Stimulated activated memory B cell treated with anti-CD40 and anti-IgM and Interleukin-4, amounts not matched to agents 10 μg/mL and 1 μg/mL and 100 μg/mL, for 72 hours (primary cell): ENCODE data around the gene RHEB.

ENCODE experiments used
- ATAC-seq: fragments of 150-1000 bp; cut with Tn5 transposase; 2 replicates; pipeline ENCODE4 v1.10.0; 2021
- H3K27ac Mint-ChIP-seq: one replicate; pipeline ENCODE4 v1.8.0; 2022; ENCODE audit warnings: mild to moderate bottlenecking, mixed read lengths
- H3K27me3 Mint-ChIP-seq: one replicate; pipeline ENCODE4 v1.8.0; 2022; ENCODE audit warnings: mixed read lengths
- H3K36me3 Mint-ChIP-seq: one replicate; pipeline ENCODE4 v1.8.0; 2022; ENCODE audit warnings: mixed read lengths
- H3K4me1 Mint-ChIP-seq: one replicate; pipeline ENCODE4 v1.8.0; 2022; ENCODE audit warnings: mixed read lengths
- H3K4me3 Mint-ChIP-seq: one replicate; pipeline ENCODE4 v1.8.0; 2022; ENCODE audit warnings: mild to moderate bottlenecking, moderate library complexity, mixed read lengths
- H3K9me3 Mint-ChIP-seq: one replicate; pipeline ENCODE4 v1.8.0; 2022; ENCODE audit warnings: mixed read lengths

The RHEB gene

GRCh38 chr7:151442776-151443496 is 76.8 kb downstream of the RHEB start:
- H3K27ac Mint-ChIP-seq = no peak overlapping the region
- ATAC-seq = no peak
- H3K4me3 Mint-ChIP-seq = no peak overlapping the region
- H3K27me3 Mint-ChIP-seq = peaks cover 58% of the 10 kb centered on the region
- no peaks in the 10 kb centered on the region for H3K9me3 Mint-ChIP-seq
- H3K36me3 Mint-ChIP-seq = no peaks in the 10 kb centered on the region
- peaks cover 19% of the 10 kb centered on the region for H3K4me1 Mint-ChIP-seq

- peaks cover 19% of the 10 kb centered on the region for H3K4me1 Mint-ChIP-seq
- ATAC-seq = no peak
These were observed 78.8 kb downstream of the RHEB start for GRCh38 chr7:151440799-151441445.

GRCh38 chr7:151439855-151440798 is 79.6 kb downstream of the RHEB start, which contains the start of gene CRYGN:
CRYGN (minus strand) TSS chr7:151440141; CDS start chr7:151439917, 224 bp downstream.
- peak within 1 kb of the TSS; percentile 39 for H3K4me3 Mint-ChIP-seq
- no peak for ATAC-seq

More at GRCh38 chr7:151440799-151441445, 78.8 kb downstream of the RHEB start:
- Mint-ChIP-seq H3K4me3 (no peak overlapping the region), H3K27me3 (peaks cover 65% of the 10 kb centered on the region), H3K27ac (peak overlapping the region; percentile 17), H3K36me3 (no peaks in the 10 kb centered on the region), H3K9me3 (no peaks in the 10 kb centered on the region)

GRCh38 chr7:151438864-151439601 is 80.7 kb downstream of the RHEB start:
- ATAC-seq = no peak
- Mint-ChIP-seq H3K36me3 (no peaks in the 10 kb centered on the region), H3K9me3 (no peaks in the 10 kb centered on the region), H3K4me3 (no peak overlapping the region), H3K4me1 (peaks cover 19% of the 10 kb centered on the region), H3K27me3 (peaks cover 62% of the 10 kb centered on the region), H3K27ac (no peak overlapping the region)

More at GRCh38 chr7:151439855-151440798, 79.6 kb downstream of the RHEB start, which contains the start of gene CRYGN:
- Mint-ChIP-seq H3K4me1 (peaks cover 19% of the 10 kb centered on the region), H3K9me3 (no peaks in the 10 kb centered on the region), H3K27me3 (peaks cover 62% of the 10 kb centered on the region), H3K36me3 (no peaks in the 10 kb centered on the region), H3K27ac (peak within 1 kb of the TSS; percentile 17)

GRCh38 chr7:151437866-151438516 is 81.7 kb downstream of the RHEB start:
- H3K36me3 Mint-ChIP-seq = no peaks in the 10 kb centered on the region
- H3K4me3 Mint-ChIP-seq = no peak overlapping the region
- H3K27me3 Mint-ChIP-seq = peaks cover 66% of the 10 kb centered on the region
- H3K9me3 Mint-ChIP-seq = no peaks in the 10 kb centered on the region
- ATAC-seq = no peak
- H3K27ac Mint-ChIP-seq = no peak overlapping the region
- peaks cover 22% of the 10 kb centered on the region for H3K4me1 Mint-ChIP-seq

- Mint-ChIP-seq H3K4me1 (peaks cover 27% of the 10 kb centered on the region), H3K9me3 (no peaks in the 10 kb centered on the region), H3K27ac (no peak overlapping the region), H3K27me3 (peaks cover 63% of the 10 kb centered on the region), H3K36me3 (no peaks in the 10 kb centered on the region), H3K4me3 (no peak overlapping the region)
- no peak for ATAC-seq
These were observed 82.5 kb downstream of the RHEB start for GRCh38 chr7:151437159-151437553.

- ATAC-seq = no peak
- peaks cover 22% of the 10 kb centered on the region for H3K4me1 Mint-ChIP-seq
- H3K27ac Mint-ChIP-seq = no peak overlapping the region
- H3K36me3 Mint-ChIP-seq = no peaks in the 10 kb centered on the region
- peaks cover 59% of the 10 kb centered on the region for H3K27me3 Mint-ChIP-seq
- H3K4me3 Mint-ChIP-seq = no peak overlapping the region
- H3K9me3 Mint-ChIP-seq = no peaks in the 10 kb centered on the region
These were observed 83.1 kb downstream of the RHEB start for GRCh38 chr7:151436446-151437158.

- H3K27me3 Mint-ChIP-seq = peaks cover 53% of the 10 kb centered on the region
- no peak for ATAC-seq
- H3K36me3 Mint-ChIP-seq = no peaks in the 10 kb centered on the region
- no peak overlapping the region for H3K4me3 Mint-ChIP-seq
- H3K27ac Mint-ChIP-seq = no peak overlapping the region
- H3K9me3 Mint-ChIP-seq = no peaks in the 10 kb centered on the region
- peaks cover 17% of the 10 kb centered on the region for H3K4me1 Mint-ChIP-seq
These were observed 83.7 kb downstream of the RHEB start for GRCh38 chr7:151435971-151436370.

GRCh38 chr7:151435103-151435916 is 84.4 kb downstream of the RHEB start:
- Mint-ChIP-seq H3K4me3 (no peak overlapping the region), H3K27ac (no peak overlapping the region), H3K4me1 (peaks cover 10% of the 10 kb centered on the region), H3K36me3 (no peaks in the 10 kb centered on the region), H3K27me3 (peaks cover 50% of the 10 kb centered on the region), H3K9me3 (no peaks in the 10 kb centered on the region)
- no peak for ATAC-seq

GRCh38 chr7:151434549-151434948 is 85.1 kb downstream of the RHEB start:
- Mint-ChIP-seq H3K36me3 (no peaks in the 10 kb centered on the region), H3K4me1 (peaks cover 16% of the 10 kb centered on the region), H3K27me3 (peaks cover 51% of the 10 kb centered on the region), H3K27ac (no peak overlapping the region), H3K9me3 (no peaks in the 10 kb centered on the region), H3K4me3 (no peak overlapping the region)
- ATAC-seq = no peak

- no peak for ATAC-seq
- H3K4me3 Mint-ChIP-seq = no peak overlapping the region
- peaks cover 18% of the 10 kb centered on the region for H3K4me1 Mint-ChIP-seq
- no peaks in the 10 kb centered on the region for H3K36me3 Mint-ChIP-seq
- peaks cover 49% of the 10 kb centered on the region for H3K27me3 Mint-ChIP-seq
- no peak overlapping the region for H3K27ac Mint-ChIP-seq
- H3K9me3 Mint-ChIP-seq = no peaks in the 10 kb centered on the region
These were observed 85.8 kb downstream of the RHEB start for GRCh38 chr7:151433721-151434400.

- no peaks in the 10 kb centered on the region for H3K36me3 Mint-ChIP-seq
- H3K27me3 Mint-ChIP-seq = peaks cover 49% of the 10 kb centered on the region
- H3K27ac Mint-ChIP-seq = no peak overlapping the region
- peak; percentile 65 for ATAC-seq
- no peaks in the 10 kb centered on the region for H3K9me3 Mint-ChIP-seq
- H3K4me3 Mint-ChIP-seq = no peak overlapping the region
- peaks cover 24% of the 10 kb centered on the region for H3K4me1 Mint-ChIP-seq
These were observed 86.8 kb downstream of the RHEB start for GRCh38 chr7:151432658-151433521.
